ENCODE data around the gene CFAP141. TPM values are rescaled to one million over a fixed set of nuclear protein-coding genes. Genes with fewer than 3 reads are reported as not detected.
"Not testable (repeated sequence)": the region's sequence is repeated elsewhere in the genome, so short reads cannot be mapped to it uniquely, and the experiment has no call there.

Gene CFAP141
- total and polyA plus RNA-seq, 10 donors, result not detected

GRCh38 chr1:154208677-154209388 is 2.7 kb upstream of the CFAP141 start:
- H3K27me3 ChIP-seq (replicated peaks in 1 of 7), result no peaks in the 10 kb centered on the region
- intact Hi-C loops (cut with DNase I; ENCODE audit: low total_unique reads), result no loop called here
- no peak for DNase-seq
- no peaks in the 10 kb centered on the region for H3K9me3 ChIP-seq
- TF ChIP-seq POLR2AphosphoS5 (IDR thresholded peaks at IDR 0.05) (no peak), POLR2A (IDR thresholded peaks at IDR 0.05) (no peak)
- TF ChIP-seq, protein P1, sequence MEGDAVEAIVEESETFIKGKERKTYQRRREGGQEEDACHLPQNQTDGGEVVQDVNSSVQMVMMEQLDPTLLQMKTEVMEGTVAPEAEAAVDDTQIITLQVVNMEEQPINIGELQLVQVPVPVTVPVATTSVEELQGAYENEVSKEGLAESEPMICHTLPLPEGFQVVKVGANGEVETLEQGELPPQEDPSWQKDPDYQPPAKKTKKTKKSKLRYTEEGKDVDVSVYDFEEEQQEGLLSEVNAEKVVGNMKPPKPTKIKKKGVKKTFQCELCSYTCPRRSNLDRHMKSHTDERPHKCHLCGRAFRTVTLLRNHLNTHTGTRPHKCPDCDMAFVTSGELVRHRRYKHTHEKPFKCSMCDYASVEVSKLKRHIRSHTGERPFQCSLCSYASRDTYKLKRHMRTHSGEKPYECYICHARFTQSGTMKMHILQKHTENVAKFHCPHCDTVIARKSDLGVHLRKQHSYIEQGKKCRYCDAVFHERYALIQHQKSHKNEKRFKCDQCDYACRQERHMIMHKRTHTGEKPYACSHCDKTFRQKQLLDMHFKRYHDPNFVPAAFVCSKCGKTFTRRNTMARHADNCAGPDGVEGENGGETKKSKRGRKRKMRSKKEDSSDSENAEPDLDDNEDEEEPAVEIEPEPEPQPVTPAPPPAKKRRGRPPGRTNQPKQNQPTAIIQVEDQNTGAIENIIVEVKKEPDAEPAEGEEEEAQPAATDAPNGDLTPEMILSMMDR (IDR thresholded peaks at IDR 0.05 in 8 of 11, conservative IDR thresholded peaks at IDR 0.05 in 3 of 11), result no peak
- WGBS, 5 donors, result 83 to 91% (median 85%) methylated on average over 5 of the region's 5 CpGs
- H3K36me3 ChIP-seq, result peaks cover 14 to 94% (median 88%) of the 10 kb centered on the region in 6 donors
- H3K27ac ChIP-seq, result no peak overlapping the region
- H3K4me1 ChIP-seq, result peaks cover 0 to under 1% (median 0%) of the 10 kb centered on the region in 6 donors
- H3K4me3 ChIP-seq, result no peak overlapping the region

GRCh38 chr1:154207262-154207661 is 1.1 kb upstream of the CFAP141 start:
- intact Hi-C loops (cut with DNase I; ENCODE audit: low total_unique reads), result no loop called here
- DNase-seq, result no peak
- H3K4me3 ChIP-seq, result no peak overlapping the region
- TF ChIP-seq, protein P1 (IDR thresholded peaks at IDR 0.05 in 8 of 11, conservative IDR thresholded peaks at IDR 0.05 in 3 of 11), result no peak
- TF ChIP-seq POLR2A (IDR thresholded peaks at IDR 0.05), result no peak
- no peak for TF ChIP-seq POLR2AphosphoS5 (IDR thresholded peaks at IDR 0.05)
- WGBS, 5 donors, result 88 to 93% (median 90%) methylated on average over 9 of the region's 9 CpGs
- H3K4me1 ChIP-seq, result no peaks in the 10 kb centered on the region
- H3K27ac ChIP-seq, result no peak overlapping the region
- peaks cover 14 to 78% (median 72%) of the 10 kb centered on the region in 6 donors for H3K36me3 ChIP-seq
- H3K9me3 ChIP-seq, result no peaks in the 10 kb centered on the region
- H3K27me3 ChIP-seq (replicated peaks in 1 of 7), result no peaks in the 10 kb centered on the region

DNA sequence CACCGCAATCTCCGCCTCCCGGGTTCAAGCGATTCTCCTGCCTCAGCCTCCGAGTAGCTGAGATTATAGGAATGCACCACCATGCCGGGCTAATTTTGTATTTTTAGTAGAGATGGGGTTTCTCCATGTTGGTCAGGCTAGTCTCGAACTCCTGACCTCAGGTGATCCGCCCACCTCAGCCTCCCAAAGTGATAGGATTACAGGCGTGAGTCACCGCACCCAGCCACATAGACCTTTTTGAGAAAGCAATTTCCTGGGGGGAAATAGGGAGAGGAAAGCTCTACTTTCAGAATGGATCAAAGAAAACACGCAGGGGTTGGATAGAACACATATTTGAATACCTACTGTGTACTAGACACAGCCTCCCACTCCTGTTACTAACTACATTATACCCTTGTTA is 355 bp downstream of the CFAP141 start:
- H3K27ac ChIP-seq; H3K27me3 ChIP-seq (replicated peaks in 1 of 7); H3K9me3 ChIP-seq; H3K4me1 ChIP-seq; H3K4me3 ChIP-seq; DNase-seq; intact Hi-C loops (cut with DNase I; ENCODE audit: low total_unique reads): not testable (repeated sequence)
- H3K36me3 ChIP-seq, result peaks cover 3 to 63% (median 57%) of the 10 kb centered on the region in 6 donors
- WGBS, 5 donors, result 90 to 97% (median 94%) methylated on average over 11 of the region's 11 CpGs

GRCh38 chr1:154199563-154199879 is 6.6 kb downstream of the CFAP141 start:
- no peak for DNase-seq
- no peaks in the 10 kb centered on the region for H3K27me3 ChIP-seq (replicated peaks in 1 of 7)
- peak overlapping the region in 2 of 8 donors; percentile 2 for H3K27ac ChIP-seq
- WGBS, 5 donors, result 91 to 96% (median 94%) methylated on average over 3 of the region's 3 CpGs
- TF ChIP-seq POLR2AphosphoS5 (IDR thresholded peaks at IDR 0.05) (no peak), POLR2A (IDR thresholded peaks at IDR 0.05) (no peak)
- TF ChIP-seq, protein P1 (IDR thresholded peaks at IDR 0.05 in 8 of 11, conservative IDR thresholded peaks at IDR 0.05 in 3 of 11), result no peak
- H3K36me3 ChIP-seq, result peaks cover 0 to under 1% (median 0%) of the 10 kb centered on the region in 6 donors
- no peak overlapping the region for H3K4me3 ChIP-seq
- H3K9me3 ChIP-seq, result no peaks in the 10 kb centered on the region
- peaks cover 0 to 13% (median 5%) of the 10 kb centered on the region in 6 donors for H3K4me1 ChIP-seq
- intact Hi-C loops (cut with DNase I; ENCODE audit: low total_unique reads), result no loop called here

All from spleen (tissue), 11 donors.